A549 treated with dexamethasone at 1 μM for 4 hours (cell line): Measurements from ENCODE around the gene TFCP2L1. TPM values are rescaled to one million over a fixed set of nuclear protein-coding genes. Genes with fewer than 3 reads are reported as not detected.

Source experiments
- total RNA-seq: library from RNA; stranded (reverse); fragments of 200-300 nt; extraction: Qiagen RNA extraction; gene quantifications from 5 replicates; pipeline ENCODE4 v1.2.3, GENCODE V29; 2022

Gene TFCP2L1
- total RNA-seq, result 18.1 to 32.0 TPM (median 31.5 TPM) in 5 replicates

GRCh38 chr2:121284463-121285449 is at the start of gene TFCP2L1:
TSS of gene TFCP2L1 (minus strand) at chr2:121285202. CDS start at chr2:121285109, 93 bp downstream.

Other genes with a start within 250 kb of the TFCP2L1 start
- not detected in 5 replicates for gene RNU4ATAC, start 245.7 kb upstream of the TFCP2L1 start, total RNA-seq